ENCODE data around the gene ENTPD6. TPM values are rescaled to one million over a fixed set of nuclear protein-coding genes. Genes with fewer than 3 reads are reported as not detected.

The ENTPD6 gene
- total RNA-seq, 1 experiment from 2014 or later = 86.6 TPM

DNA sequence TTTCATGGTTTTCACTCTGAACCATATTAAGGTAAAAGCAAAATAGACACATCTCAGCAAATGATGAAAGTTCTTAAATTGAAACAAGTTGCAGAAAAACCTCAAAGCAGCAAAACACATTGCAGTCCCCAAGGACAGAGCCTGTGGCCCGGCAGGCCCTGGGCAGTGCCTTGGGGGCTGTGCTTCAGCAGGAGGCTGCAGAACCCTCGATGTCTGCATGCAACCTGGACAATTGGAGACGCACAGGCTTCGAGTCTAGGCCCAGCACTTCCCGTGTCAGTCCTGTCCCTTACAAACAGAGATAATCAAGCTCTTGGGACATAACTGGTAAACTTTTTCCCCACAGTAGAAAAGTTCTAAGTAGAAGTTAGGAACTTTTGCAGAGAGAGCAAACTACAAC is 61.6 kb downstream of the ENTPD6 start:
- BruUV-seq (replicated peaks) = no TSS peak
- Histone ChIP-seq H3K36me3 (ENCODE audit: control insufficient read depth, insufficient read depth, low read length) (peaks cover 2% of the 10 kb centered on the region), H3K4me1 (peaks cover 16% of the 10 kb centered on the region), H3K9me3 (no peaks in the 10 kb centered on the region), H3K27me3 (replicated peaks; ENCODE audit: control insufficient read depth, insufficient read depth, low read length) (no peaks in the 10 kb centered on the region), H3K4me3 (ENCODE audit: low read depth, low read length) (no peak overlapping the region)
- H3K36me3 Mint-ChIP-seq (ENCODE audit: insufficient read depth, unreplicated experiment) = peaks cover 41% of the 10 kb centered on the region
- intact Hi-C loops (cut with micrococcal nuclease; ENCODE audit: unreplicated experiment) = no loop called here
- ChIA-PET POLR2A (no interaction called here), CTCF (no interaction called here)
- no peak overlapping the region for H3K27ac Mint-ChIP-seq (ENCODE audit: unreplicated experiment)
- H3K9me3 Mint-ChIP-seq (ENCODE audit: unreplicated experiment) = no peaks in the 10 kb centered on the region
- DNase-seq = no peak
- TF ChIP-seq, protein P1, sequence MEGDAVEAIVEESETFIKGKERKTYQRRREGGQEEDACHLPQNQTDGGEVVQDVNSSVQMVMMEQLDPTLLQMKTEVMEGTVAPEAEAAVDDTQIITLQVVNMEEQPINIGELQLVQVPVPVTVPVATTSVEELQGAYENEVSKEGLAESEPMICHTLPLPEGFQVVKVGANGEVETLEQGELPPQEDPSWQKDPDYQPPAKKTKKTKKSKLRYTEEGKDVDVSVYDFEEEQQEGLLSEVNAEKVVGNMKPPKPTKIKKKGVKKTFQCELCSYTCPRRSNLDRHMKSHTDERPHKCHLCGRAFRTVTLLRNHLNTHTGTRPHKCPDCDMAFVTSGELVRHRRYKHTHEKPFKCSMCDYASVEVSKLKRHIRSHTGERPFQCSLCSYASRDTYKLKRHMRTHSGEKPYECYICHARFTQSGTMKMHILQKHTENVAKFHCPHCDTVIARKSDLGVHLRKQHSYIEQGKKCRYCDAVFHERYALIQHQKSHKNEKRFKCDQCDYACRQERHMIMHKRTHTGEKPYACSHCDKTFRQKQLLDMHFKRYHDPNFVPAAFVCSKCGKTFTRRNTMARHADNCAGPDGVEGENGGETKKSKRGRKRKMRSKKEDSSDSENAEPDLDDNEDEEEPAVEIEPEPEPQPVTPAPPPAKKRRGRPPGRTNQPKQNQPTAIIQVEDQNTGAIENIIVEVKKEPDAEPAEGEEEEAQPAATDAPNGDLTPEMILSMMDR (IDR thresholded peaks at IDR 0.05; ENCODE audit: insufficient read depth in 1 of 2, low read depth in 1 of 2, low read length in 1 of 2, severe bottlenecking in 1 of 2, unreplicated experiment in 1 of 2) = no peak
- no peaks in the 10 kb centered on the region for H3K4me1 Mint-ChIP-seq (ENCODE audit: low read depth, unreplicated experiment)
- H3K27me3 Mint-ChIP-seq (ENCODE audit: insufficient read depth, unreplicated experiment) = no peaks in the 10 kb centered on the region
- no peak overlapping the region for H3K4me3 Mint-ChIP-seq (ENCODE audit: unreplicated experiment)

- Histone ChIP-seq H3K36me3 (ENCODE audit: control insufficient read depth, insufficient read depth, low read length) (peaks cover 2% of the 10 kb centered on the region), H3K9me3 (no peaks in the 10 kb centered on the region), H3K4me3 (ENCODE audit: low read depth, low read length) (no peak overlapping the region), H3K27me3 (replicated peaks; ENCODE audit: control insufficient read depth, insufficient read depth, low read length) (no peaks in the 10 kb centered on the region), H3K4me1 (peaks cover 8% of the 10 kb centered on the region)
- CTCF ChIA-PET = no interaction called here
- intact Hi-C loops (cut with micrococcal nuclease; ENCODE audit: unreplicated experiment) = no loop called here
- no peaks in the 10 kb centered on the region for H3K9me3 Mint-ChIP-seq (ENCODE audit: unreplicated experiment)
- H3K36me3 Mint-ChIP-seq (ENCODE audit: insufficient read depth, unreplicated experiment) = peaks cover 36% of the 10 kb centered on the region
- H3K4me3 Mint-ChIP-seq (ENCODE audit: unreplicated experiment) = no peak overlapping the region
- POLR2A ChIA-PET = no interaction called here
- no TSS peak for BruUV-seq (replicated peaks)
- TF ChIP-seq, protein P1 (IDR thresholded peaks at IDR 0.05; ENCODE audit: insufficient read depth in 1 of 2, low read depth in 1 of 2, low read length in 1 of 2, severe bottlenecking in 1 of 2, unreplicated experiment in 1 of 2) = no peak
- H3K4me1 Mint-ChIP-seq (ENCODE audit: low read depth, unreplicated experiment) = no peaks in the 10 kb centered on the region
- no peaks in the 10 kb centered on the region for H3K27me3 Mint-ChIP-seq (ENCODE audit: insufficient read depth, unreplicated experiment)
- no peak for DNase-seq
- no peak overlapping the region for H3K27ac Mint-ChIP-seq (ENCODE audit: unreplicated experiment)
Measured at GRCh38 chr20:25257756-25258475, 62.4 kb downstream of the ENTPD6 start.

- intact Hi-C loops (cut with micrococcal nuclease; ENCODE audit: unreplicated experiment) = no loop called here
- CTCF ChIA-PET = no interaction called here
- H3K4me1 Mint-ChIP-seq (ENCODE audit: low read depth, unreplicated experiment) = no peaks in the 10 kb centered on the region
- DNase-seq = no peak
- H3K4me1 ChIP-seq = 0 out of 2 replicates have a peak, but pooled peaks cover 4% of the 10 kb centered on the region
- H3K36me3 Mint-ChIP-seq (ENCODE audit: insufficient read depth, unreplicated experiment) = peaks cover 36% of the 10 kb centered on the region
- no TSS peak for BruUV-seq (replicated peaks)
- no peaks in the 10 kb centered on the region for H3K9me3 ChIP-seq
- no peak overlapping the region for H3K4me3 ChIP-seq (ENCODE audit: low read depth, low read length)
- POLR2A ChIA-PET = no interaction called here
- no peaks in the 10 kb centered on the region for H3K9me3 Mint-ChIP-seq (ENCODE audit: unreplicated experiment)
- H3K27ac Mint-ChIP-seq (ENCODE audit: unreplicated experiment) = no peak overlapping the region
- peaks cover 2% of the 10 kb centered on the region for H3K36me3 ChIP-seq (ENCODE audit: control insufficient read depth, insufficient read depth, low read length)
- no peaks in the 10 kb centered on the region for H3K27me3 ChIP-seq (replicated peaks; ENCODE audit: control insufficient read depth, insufficient read depth, low read length)
- H3K27me3 Mint-ChIP-seq (ENCODE audit: insufficient read depth, unreplicated experiment) = no peaks in the 10 kb centered on the region
- no peak overlapping the region for H3K4me3 Mint-ChIP-seq (ENCODE audit: unreplicated experiment)
- TF ChIP-seq, protein P1 (IDR thresholded peaks at IDR 0.05; ENCODE audit: insufficient read depth in 1 of 2, low read depth in 1 of 2, low read length in 1 of 2, severe bottlenecking in 1 of 2, unreplicated experiment in 1 of 2) = no peak
Measured at GRCh38 chr20:25258476-25258805, 62.9 kb downstream of the ENTPD6 start.

Measured in Caco-2 (cell line).